Neural cell (in vitro differentiated cells): ENCODE results near the gene NUP98. TPM values are rescaled to one million over a fixed set of nuclear protein-coding genes. Genes with fewer than 3 reads are reported as not detected.
"Not testable (repeated sequence)": the region's sequence is repeated elsewhere in the genome, so short reads cannot be mapped to it uniquely, and the experiment has no call there.

ENCODE experiments used
- H2AFZ ChIP-seq: fragments of 200-600, 300-800 bp; sonication (generic), shearing (Covaris generic); 2 replicates; pipeline ENCODE4 v1.6.0; 2014; ENCODE audit warnings: low read depth, mild to moderate bottlenecking, antibody characterized with exemption, low read length, moderate library complexity
- H3F3A ChIP-seq: fragments of 200-600 bp; shearing (Covaris generic); 2 replicates; pipeline ENCODE4 v1.6.1; 2016; ENCODE audit warnings: mild to moderate bottlenecking, moderate library complexity, mixed read lengths, antibody characterized with exemption, low read length; ENCODE audit not compliant: insufficient read depth, poor library complexity, severe bottlenecking
- H3K27ac ChIP-seq: fragments of 200-600, 300-800 bp; sonication (generic), shearing (Covaris generic); 2 replicates; pipeline ENCODE4 v1.5.1; 2014; ENCODE audit warnings: mild to moderate bottlenecking, low read length, moderate library complexity
- H3K27me3 ChIP-seq: fragments of 300-800, 200-600 bp; sonication (generic), shearing (Covaris generic); 2 replicates; pipeline ENCODE4 v1.6.0; 2014; ENCODE audit warnings: mild to moderate bottlenecking, low read depth, low read length, moderate library complexity; ENCODE audit not compliant: insufficient read depth
- H3K36me3 ChIP-seq: fragments of 300-800, 200-600 bp; sonication (generic), shearing (Covaris generic); 2 replicates; pipeline ENCODE4 v1.5.1; 2014; ENCODE audit warnings: mild to moderate bottlenecking, antibody characterized with exemption, low read length, moderate library complexity; ENCODE audit not compliant: insufficient read depth
- H3K4me2 ChIP-seq: fragments of 300-800, 200-600 bp; sonication (generic), shearing (Covaris generic); 2 replicates; pipeline ENCODE4 v1.6.0; 2014; ENCODE audit warnings: mild to moderate bottlenecking, low read length
- H3K4me3 ChIP-seq: fragments of 300-800, 200-600 bp; sonication (generic), shearing (Covaris generic); 2 replicates; pipeline ENCODE4 v1.5.1; 2014; ENCODE audit warnings: mild to moderate bottlenecking, low read length, moderate library complexity
- H3K79me2 ChIP-seq: fragments of 200-600 bp; shearing (Covaris generic); replicated peaks from 2 replicates; pipeline ENCODE4 v1.6.0; 2014; ENCODE audit warnings: mild to moderate bottlenecking, low read length, moderate library complexity; ENCODE audit not compliant: insufficient read depth
- H3K9ac ChIP-seq: fragments of 300-800, 200-600 bp; sonication (generic), shearing (Covaris generic); 2 replicates; pipeline ENCODE4 v1.6.1; 2016; ENCODE audit warnings: mild to moderate bottlenecking, low read length, mixed read lengths
- H3K9me2 ChIP-seq: fragments of 200-600 bp; shearing (Covaris generic); 2 replicates; pipeline ENCODE4 v1.6.1; 2016; ENCODE audit warnings: mild to moderate bottlenecking, low read length, mixed read lengths; ENCODE audit not compliant: insufficient read depth
- H3K9me3 ChIP-seq: fragments of 200-600, 300-800 bp; sonication (generic), shearing (Covaris generic); 2 replicates; pipeline ENCODE4 v1.6.1; 2016; ENCODE audit warnings: mild to moderate bottlenecking, mixed run types, low read length, moderate library complexity, mixed read lengths
- H4K20me1 ChIP-seq: fragments of 200-600 bp; shearing (Covaris generic); 2 replicates; pipeline ENCODE4 v1.6.1; 2016; ENCODE audit warnings: mild to moderate bottlenecking, mixed run types; ENCODE audit not compliant: insufficient read depth
- CTCF ChIP-seq: fragments of 450-650 bp; IDR thresholded peaks from 2 replicates; pipeline ENCODE4 v1.5.1; 2014; ENCODE audit warnings: antibody characterized with exemption, mild to moderate bottlenecking, moderate library complexity; ENCODE audit not compliant: poor library complexity, severe bottlenecking
- EP300 ChIP-seq: fragments of 450-650 bp; conservative IDR thresholded peaks from 2 replicates; pipeline ENCODE4 v1.6.1; 2014; ENCODE audit warnings: antibody characterized with exemption, mild to moderate bottlenecking, moderate library complexity; ENCODE audit not compliant: poor library complexity, severe bottlenecking
- EZH2 ChIP-seq: fragments of 200-600, 300-800 bp; shearing (Covaris generic), sonication (generic); IDR thresholded peaks from 2 replicates; pipeline ENCODE4 v1.6.1; 2014; ENCODE audit warnings: antibody characterized with exemption, low read length, borderline replicate concordance, mild to moderate bottlenecking; ENCODE audit not compliant: insufficient read depth, poor library complexity, severe bottlenecking
- MXI1 ChIP-seq: fragments of 450-650 bp; conservative IDR thresholded peaks from 2 replicates; pipeline ENCODE4 v1.6.1; 2014; ENCODE audit warnings: antibody characterized with exemption, mild to moderate bottlenecking; ENCODE audit not compliant: poor library complexity, severe bottlenecking
- POLR2AphosphoS5 ChIP-seq: IDR thresholded peaks from 2 replicates; pipeline ENCODE4 v1.6.1; 2012
- RAD21 ChIP-seq: fragments of 450-650 bp; conservative IDR thresholded peaks from 2 replicates; pipeline ENCODE4 v1.6.1; 2014; ENCODE audit warnings: antibody characterized with exemption, mild to moderate bottlenecking, moderate library complexity
- REST ChIP-seq: IDR thresholded peaks from 2 replicates; pipeline ENCODE4 v1.6.1; 2012; ENCODE audit warnings: borderline replicate concordance
- SMC3 ChIP-seq: fragments of 450-650 bp; conservative IDR thresholded peaks from 2 replicates; pipeline ENCODE4 v1.6.1; 2014; ENCODE audit warnings: antibody characterized with exemption, mild to moderate bottlenecking, moderate library complexity; ENCODE audit not compliant: poor library complexity
- TAF1 ChIP-seq: IDR thresholded peaks from 2 replicates; pipeline ENCODE4 v1.6.1; 2012; ENCODE audit warnings: low read depth
- polyA plus RNA-seq: library from polyadenylated mRNA; depleted of rRNA; stranded (reverse); fragments of >200 nt; gene quantifications from 2 replicates; pipeline ENCODE4 v1.2.3, GENCODE V29; 2014

Gene NUP98
- polyA plus RNA-seq, 1 donor from 2014 or later, result 28.9 TPM

- Histone ChIP-seq H2AFZ (no peak overlapping the region), H3K27ac (no peak overlapping the region), H3K4me2 (no peak overlapping the region), H3K4me3 (no peak overlapping the region), H3K9me2 (no peaks in the 10 kb centered on the region), H3K27me3 (no peaks in the 10 kb centered on the region), H3K79me2 (no peaks in the 10 kb centered on the region), H3F3A (no peaks in the 10 kb centered on the region), H3K9me3 (no peaks in the 10 kb centered on the region), H3K36me3 (peaks cover 6% of the 10 kb centered on the region), H4K20me1 (no peaks in the 10 kb centered on the region), H3K9ac (no peak overlapping the region)
- TF ChIP-seq REST (no peak), RAD21 (no peak), EP300 (no peak), TAF1 (no peak)
Observed at GRCh38 chr11:3767536-3767935, 29.8 kb downstream of the NUP98 start.

GRCh38 chr11:3766836-3767235 lies 30.5 kb downstream of the NUP98 start:
- not testable (repeated sequence) for H3K4me2 ChIP-seq, H2AFZ ChIP-seq, H3K9ac ChIP-seq, H3K9me3 ChIP-seq, H3F3A ChIP-seq, H3K27me3 ChIP-seq, H4K20me1 ChIP-seq, H3K9me2 ChIP-seq, H3K36me3 ChIP-seq, H3K4me3 ChIP-seq, H3K27ac ChIP-seq, H3K79me2 ChIP-seq

GRCh38 chr11:3764266-3764665 lies 33.1 kb downstream of the NUP98 start:
- H3K36me3 ChIP-seq, result peaks cover 6% of the 10 kb centered on the region
- H3K4me3 ChIP-seq, result no peak overlapping the region
- H3K9ac ChIP-seq, result no peak overlapping the region
- H3K27ac ChIP-seq, result no peak overlapping the region
- no peak for TF ChIP-seq MXI1
- no peak for TF ChIP-seq EP300
- TF ChIP-seq SMC3, result no peak
- no peak for TF ChIP-seq CTCF
- TF ChIP-seq TAF1, result no peak
- TF ChIP-seq REST, result no peak
- no peak for TF ChIP-seq EZH2
- TF ChIP-seq POLR2AphosphoS5, result no peak
- no peak for TF ChIP-seq RAD21
- no peak overlapping the region for H2AFZ ChIP-seq
- H3K4me2 ChIP-seq, result no peak overlapping the region
- H3K9me2 ChIP-seq, result no peaks in the 10 kb centered on the region
- no peaks in the 10 kb centered on the region for H3K27me3 ChIP-seq
- H3F3A ChIP-seq, result no peaks in the 10 kb centered on the region
- H3K9me3 ChIP-seq, result no peaks in the 10 kb centered on the region
- no peaks in the 10 kb centered on the region for H3K79me2 ChIP-seq
- no peaks in the 10 kb centered on the region for H4K20me1 ChIP-seq
